ENCODE results near the gene MCOLN2. TPM values are rescaled to one million over a fixed set of nuclear protein-coding genes. Genes with fewer than 3 reads are reported as not detected.
A peak's percentile ranks its signal among the peaks of the same experiment; 100 is the strongest.

MCOLN2 gene
- total and polyA plus RNA-seq, 2 of the 4 experiments (the other 2 are of a cell fraction): 0.43 to 0.54 TPM

DNA sequence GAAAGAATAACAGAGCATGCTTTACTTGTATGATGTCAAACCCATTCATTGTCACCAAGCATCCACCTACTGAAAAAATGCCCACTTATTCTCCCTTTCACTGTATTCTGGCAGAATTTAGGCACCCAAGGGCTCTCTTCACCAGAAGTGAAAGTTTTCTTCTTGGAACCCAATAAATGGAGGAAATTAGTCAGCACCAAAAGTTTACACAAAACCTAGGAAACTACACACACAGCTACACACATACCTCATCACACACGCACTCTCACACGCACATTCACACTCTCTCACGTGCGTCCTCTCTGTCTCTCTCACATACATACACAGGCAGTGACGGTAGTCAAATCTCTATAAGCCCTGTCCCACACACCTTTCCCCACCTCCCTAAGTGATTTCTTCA is 37.6 kb downstream of the MCOLN2 start:
- Histone ChIP-seq H2AK9ac (replicated peaks; ENCODE audit: low read depth, low read length, poor library complexity) (peak overlapping the region; percentile 80), H2AFZ (replicated peaks; ENCODE audit: low read length, poor library complexity) (no peak overlapping the region), H3K27me3 (ENCODE audit: control insufficient read depth, insufficient read depth, low read length) (peaks cover 4% of the 10 kb centered on the region; the same call in 1 of the 2 replicates), H4K5ac (ENCODE audit: low read depth, low read length) (peak overlapping the region; percentile 69), H3K4me2 (ENCODE audit: low read depth, low read length) (0 out of 2 replicates have a peak overlapping the region, but pooled peaks have one; percentile 14), H2BK120ac (ENCODE audit: low read depth, low read length) (peak overlapping the region; percentile 40; the same call in 1 of the 2 replicates), H3K9me1 (ENCODE audit: insufficient read depth, low read length) (peaks cover 3% of the 10 kb centered on the region), H2BK5ac (ENCODE audit: low read depth, low read length, poor library complexity, severe bottlenecking) (no peak overlapping the region), H3K14ac (replicated peaks; ENCODE audit: low read depth, low read length) (peak overlapping the region; percentile 93), H2BK15ac (ENCODE audit: low read depth, low read length) (no peak overlapping the region; the same call in 2 of the 3 replicates), H3K4ac (ENCODE audit: low read depth, low read length) (peak overlapping the region; percentile 76), H3K9ac (ENCODE audit: low read depth, low read length) (no peak overlapping the region), H4K8ac (ENCODE audit: low read depth in 2 of 2, low read length in 2 of 2) (peak overlapping the region in 1 of 2 experiments; percentile 32; a peak in 1 of 4 replicates), H3K9me3 (ENCODE audit: control insufficient read depth, insufficient read depth, low read length) (no peaks in the 10 kb centered on the region), H3K79me1 (ENCODE audit: low read depth in 1 of 2, low read length in 2 of 2) (no peaks in the 10 kb centered on the region), H2BK20ac (ENCODE audit: low read depth, low read length) (peak overlapping the region; percentile 55; the same call in 1 of the 2 replicates), H4K91ac (ENCODE audit: insufficient read depth, low read depth, low read length) (peak overlapping the region; percentile 59; the same call in 1 of the 2 replicates), H4K20me1 (ENCODE audit: insufficient read depth, low read length) (no peaks in the 10 kb centered on the region), H3K56ac (ENCODE audit: extremely low read depth, insufficient read depth, low read length) (no peak overlapping the region), H3K36me3 (ENCODE audit: control insufficient read depth, insufficient read depth, low read length) (no peaks in the 10 kb centered on the region), H2AK5ac (ENCODE audit: low read depth, low read length) (peak overlapping the region; percentile 85), H3K23ac (ENCODE audit: low read depth, low read length) (peak overlapping the region; percentile 89; the same call in 1 of the 2 replicates), H3K4me1 (ENCODE audit: control insufficient read depth, insufficient read depth, low read length) (peaks cover 2% of the 10 kb centered on the region), H3K18ac (ENCODE audit: low read depth, low read length) (peak overlapping the region; percentile 92), H3K4me3 (ENCODE audit: insufficient read depth, low read depth, low read length) (no peak overlapping the region), H3K27ac (ENCODE audit: insufficient read depth, low read length) (no peak overlapping the region)
- intact Hi-C loops (cut with micrococcal nuclease): no loop called here
- CTCF ChIA-PET: interaction anchor here (4.1 kb wide), 1 partner anchor 14 kb away, joined by 19 read pairs; no protein-coding TSS in a partner anchor
- POLR2A ChIA-PET (ENCODE audit: unreplicated experiment): no interaction called here
- TF ChIP-seq BHLHE40 (IDR thresholded peaks at IDR 0.05; ENCODE audit: low read depth, low read length) (peak; percentile 96), RAD21 (IDR thresholded peaks at IDR 0.05; ENCODE audit: low read length) (no peak)
- peak; percentile 18; the same call in 1 of the 2 replicates for ATAC-seq (ENCODE audit: low read depth)
- dilution Hi-C loops (cut with HindIII; ENCODE audit: low sequenced_read_pairs, unreplicated experiment): no loop called here
- 100% methylated on average over 3 of the region's 5 CpGs; no CpG with 5 or more reads in 1 of the 2 experiments for WGBS, 2 experiments (ENCODE audit: extremely low coverage in 2 of 2, insufficient read length in 1 of 2)
- in situ Hi-C loops (cut with MboI; ENCODE audit: low sequenced_read_pairs): no loop called here
- DNase-seq: peak; percentile 66
- BruUV-seq (replicated peaks): no TSS peak

Data from IMR-90 (cell line).